ENCODE results near the gene IL13RA1. TPM values are rescaled to one million over a fixed set of nuclear protein-coding genes. Genes with fewer than 3 reads are reported as not detected.

The IL13RA1 gene
- total RNA-seq, 1 experiment from 2014 or later = 33.4 TPM

GRCh38 chrX:118717678-118718391, 9.6 kb upstream of the IL13RA1 start:
- Histone ChIP-seq H2AFZ (ENCODE audit: low read length) (no peak overlapping the region), H3K4me1 (ENCODE audit: insufficient read depth, low read length) (no peaks in the 10 kb centered on the region), H3K27me3 (ENCODE audit: low read length) (no peaks in the 10 kb centered on the region), H3K4me2 (ENCODE audit: low read length) (no peak overlapping the region), H3K27ac (ENCODE audit: low read length) (no peak overlapping the region), H3K9me3 (ENCODE audit: low read length) (no peaks in the 10 kb centered on the region), H3K4me3 (ENCODE audit: low read length) (no peak overlapping the region), H3K36me3 (ENCODE audit: low read depth, low read length) (no peaks in the 10 kb centered on the region), H4K20me1 (ENCODE audit: low read length) (no peaks in the 10 kb centered on the region), H3K9me2 (replicated peaks; ENCODE audit: low read length) (no peaks in the 10 kb centered on the region), H3K79me2 (ENCODE audit: low read length) (no peaks in the 10 kb centered on the region), H3K9ac (ENCODE audit: low read length) (no peak overlapping the region), H3F3A (ENCODE audit: low read length, unreplicated experiment) (no peaks in the 10 kb centered on the region)
- ChIA-PET POLR2A (ENCODE audit: unreplicated experiment) (no interaction called here), CTCF (no interaction called here)
- TF ChIP-seq EZH2phosphoT487 (IDR thresholded peaks at IDR 0.05; ENCODE audit: borderline replicate concordance, low read length) (no peak), EZH2 (IDR thresholded peaks at IDR 0.05; ENCODE audit: low read length, unreplicated experiment) (no peak), CTCF (conservative IDR thresholded peaks at IDR 0.05; ENCODE audit: low read depth, low read length) (no peak)
- intact Hi-C loops (cut with micrococcal nuclease) = no loop called here
- BruUV-seq (replicated peaks) = no TSS peak
- DNase-seq (no peak), ATAC-seq (no peak)

- DNase-seq = no peak
- H3K79me2 ChIP-seq (ENCODE audit: low read length) = no peaks in the 10 kb centered on the region
- no peaks in the 10 kb centered on the region for H3K27me3 ChIP-seq (ENCODE audit: low read length)
- no peaks in the 10 kb centered on the region for H4K20me1 ChIP-seq (ENCODE audit: low read length)
- TF ChIP-seq EZH2phosphoT487 (IDR thresholded peaks at IDR 0.05; ENCODE audit: borderline replicate concordance, low read length) (no peak), EZH2 (IDR thresholded peaks at IDR 0.05; ENCODE audit: low read length, unreplicated experiment) (no peak), CTCF (conservative IDR thresholded peaks at IDR 0.05; ENCODE audit: low read depth, low read length) (no peak)
- no peak overlapping the region for H3K4me3 ChIP-seq (ENCODE audit: low read length)
- no peak overlapping the region for H3K4me2 ChIP-seq (ENCODE audit: low read length)
- H3K9me2 ChIP-seq (replicated peaks; ENCODE audit: low read length) = no peaks in the 10 kb centered on the region
- BruUV-seq (replicated peaks) = no TSS peak
- no peak overlapping the region for H3K9ac ChIP-seq (ENCODE audit: low read length)
- no peaks in the 10 kb centered on the region for H3K9me3 ChIP-seq (ENCODE audit: low read length)
- ChIA-PET CTCF (no interaction called here), POLR2A (ENCODE audit: unreplicated experiment) (no interaction called here)
- H3F3A ChIP-seq (ENCODE audit: low read length, unreplicated experiment) = no peaks in the 10 kb centered on the region
- H3K27ac ChIP-seq (ENCODE audit: low read length) = no peak overlapping the region
- intact Hi-C loops (cut with micrococcal nuclease) = no loop called here
- H3K36me3 ChIP-seq (ENCODE audit: low read depth, low read length) = no peaks in the 10 kb centered on the region
- peaks cover 7% of the 10 kb centered on the region for H3K4me1 ChIP-seq (ENCODE audit: insufficient read depth, low read length)
- ATAC-seq = no peak
- H2AFZ ChIP-seq (ENCODE audit: low read length) = no peak overlapping the region
These were observed 8.7 kb upstream of the IL13RA1 start for GRCh38 chrX:118718737-118719136.

- intact Hi-C loops (cut with micrococcal nuclease) = no loop called here
- ATAC-seq = no peak
These were observed 7.2 kb upstream of the IL13RA1 start for GRCh38 chrX:118720058-118720707.

More at GRCh38 chrX:118720058-118720707, 7.2 kb upstream of the IL13RA1 start:
- TF ChIP-seq CTCF (conservative IDR thresholded peaks at IDR 0.05; ENCODE audit: low read depth, low read length) (no peak), EZH2 (IDR thresholded peaks at IDR 0.05; ENCODE audit: low read length, unreplicated experiment) (no peak), EZH2phosphoT487 (IDR thresholded peaks at IDR 0.05; ENCODE audit: borderline replicate concordance, low read length) (no peak)
- ChIA-PET CTCF (no interaction called here), POLR2A (ENCODE audit: unreplicated experiment) (no interaction called here)
- no peak overlapping the region for H3K4me3 ChIP-seq (ENCODE audit: low read length)
- H3K4me2 ChIP-seq (ENCODE audit: low read length) = no peak overlapping the region
- H3K9me3 ChIP-seq (ENCODE audit: low read length) = no peaks in the 10 kb centered on the region
- H4K20me1 ChIP-seq (ENCODE audit: low read length) = no peaks in the 10 kb centered on the region
- peaks cover 17% of the 10 kb centered on the region for H3K4me1 ChIP-seq (ENCODE audit: insufficient read depth, low read length)
- no peaks in the 10 kb centered on the region for H3K27me3 ChIP-seq (ENCODE audit: low read length)
- H3F3A ChIP-seq (ENCODE audit: low read length, unreplicated experiment) = no peaks in the 10 kb centered on the region
- no peak for DNase-seq
- H3K9me2 ChIP-seq (replicated peaks; ENCODE audit: low read length) = no peaks in the 10 kb centered on the region
- no peak overlapping the region for H2AFZ ChIP-seq (ENCODE audit: low read length)
- H3K27ac ChIP-seq (ENCODE audit: low read length) = no peak overlapping the region
- H3K36me3 ChIP-seq (ENCODE audit: low read depth, low read length) = no peaks in the 10 kb centered on the region
- no peak overlapping the region for H3K9ac ChIP-seq (ENCODE audit: low read length)
- no peaks in the 10 kb centered on the region for H3K79me2 ChIP-seq (ENCODE audit: low read length)
- BruUV-seq (replicated peaks) = no TSS peak

All from PC-3 (cell line).